OCI-LY7 (cell line): Measurements from ENCODE around the gene IDI1.

Experiments
- CTCF ChIP-seq: fragments of 200-600 bp; sonication (generic); conservative IDR thresholded peaks from 2 replicates; pipeline ENCODE4 v1.5.1; 2014; ENCODE audit warnings: mild to moderate bottlenecking, antibody characterized with exemption, low read length, moderate library complexity, mixed read lengths
- EZH2phosphoT487 ChIP-seq: fragments of 200-600 bp; sonication (generic); IDR thresholded peaks from 2 replicates; pipeline ENCODE4 v1.6.1; 2018; ENCODE audit warnings: low read depth, borderline replicate concordance, mild to moderate bottlenecking, mixed run types, antibody characterized with exemption, low read length, moderate library complexity, mixed read lengths

DNA sequence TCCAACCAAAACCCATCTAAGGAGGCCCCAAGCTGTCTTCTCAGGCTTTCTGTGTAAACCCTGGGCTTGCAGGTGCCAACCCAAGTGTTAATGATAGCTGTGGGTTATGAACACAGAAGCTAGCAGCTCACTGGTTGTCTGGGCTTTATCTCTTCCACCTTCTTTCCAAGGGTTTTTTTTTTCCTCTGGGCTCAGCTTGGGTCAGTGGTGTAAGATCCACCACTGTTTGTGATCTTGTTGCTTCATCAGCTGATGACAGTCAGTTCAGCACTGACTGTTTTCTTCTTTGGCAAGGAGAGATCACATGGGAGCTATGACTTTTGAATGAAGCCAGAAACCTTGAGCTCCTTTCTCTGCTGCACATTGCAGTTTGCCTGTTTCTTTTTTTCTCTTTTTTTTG is 56.0 kb downstream of the IDI1 start:
- TF ChIP-seq CTCF: no peak
- TF ChIP-seq EZH2phosphoT487: no peak
